Effector CD4-positive, alpha-beta T cell (primary cell): ENCODE results near the gene CD300H.
"Not testable (repeated sequence)": the region's sequence is repeated elsewhere in the genome, so short reads cannot be mapped to it uniquely, and the experiment has no call there.

ENCODE experiments used
- DNase-seq: peaks from one replicate; pipeline ENCODE4 v3.0.0-alpha.2; 2020

CD300H gene

DNA sequence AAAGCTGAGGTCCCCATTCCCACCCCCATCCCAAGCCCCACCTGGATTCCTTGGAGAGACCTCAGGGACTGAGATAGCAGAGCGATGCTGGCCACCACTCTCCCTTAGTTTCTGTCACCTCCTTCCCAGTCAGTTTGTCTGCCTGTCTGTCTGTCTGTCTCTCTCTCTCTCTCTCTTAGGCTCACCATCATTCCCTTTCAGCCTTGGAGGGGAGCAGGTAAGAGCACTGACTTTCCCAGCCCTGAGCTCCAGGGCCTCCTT, 41.9 kb downstream of the CD300H start:
- DNase-seq = no peak

GRCh38 chr17:74524653-74525464, 42.5 kb downstream of the CD300H start:
- no peak for DNase-seq

DNA sequence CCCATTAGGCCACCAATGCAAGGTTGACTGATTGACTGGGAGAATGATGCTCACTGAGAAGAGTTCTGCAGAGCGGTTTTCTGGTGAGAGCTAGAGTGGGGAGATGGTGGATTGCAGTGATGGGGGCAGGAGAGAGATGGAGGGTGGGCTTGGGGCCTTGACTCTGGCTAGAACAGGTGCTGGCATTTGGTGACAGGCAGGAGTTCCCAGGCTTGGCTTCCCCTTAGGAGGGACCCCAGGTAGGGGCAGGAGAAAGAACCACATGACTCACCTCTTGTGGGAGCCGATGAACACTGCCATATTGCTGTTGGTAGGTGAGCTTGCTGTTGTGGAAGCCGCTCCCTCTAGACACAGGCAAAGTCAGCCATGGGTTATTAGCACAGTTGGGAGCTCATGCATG, 44.0 kb downstream of the CD300H start:
- no peak for DNase-seq

GRCh38 chr17:74522381-74523105, 44.8 kb downstream of the CD300H start:
- no peak for DNase-seq

- DNase-seq = no peak
These were observed 45.6 kb downstream of the CD300H start for GRCh38 chr17:74521701-74522201.

DNA sequence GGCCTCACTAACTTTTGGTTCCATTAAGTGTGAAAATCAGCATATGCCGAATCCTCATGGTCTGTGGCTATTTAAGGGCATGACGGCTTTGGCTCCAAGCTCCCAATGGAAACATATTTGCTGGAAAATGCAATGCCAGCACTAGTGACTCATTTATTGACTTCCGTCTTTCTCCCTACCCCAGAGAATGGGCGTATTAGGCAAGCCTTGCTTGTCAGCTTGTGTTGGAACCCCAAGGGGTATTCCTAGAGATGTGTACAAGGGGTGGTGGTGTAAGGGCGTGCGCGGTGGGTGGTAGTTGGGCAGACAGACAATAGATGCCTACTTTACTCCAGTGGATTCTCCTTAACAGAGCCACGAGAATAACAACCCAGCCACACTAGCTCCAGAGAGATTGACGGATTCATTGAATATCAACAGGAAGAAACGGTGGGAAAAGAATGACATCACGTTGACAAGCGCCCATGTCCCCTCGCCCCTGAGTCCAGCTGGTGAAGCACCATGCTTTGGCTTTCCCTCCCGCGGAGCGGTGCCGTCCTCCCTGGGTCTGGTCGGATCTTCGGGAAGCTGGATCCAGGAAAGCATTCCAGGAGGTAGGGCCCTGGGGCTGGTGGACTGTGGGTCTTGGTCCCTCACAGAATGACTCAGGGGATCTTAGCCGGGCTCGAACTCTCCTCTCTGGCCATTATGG, 46.4 kb downstream of the CD300H start:
- DNase-seq = no peak

DNA sequence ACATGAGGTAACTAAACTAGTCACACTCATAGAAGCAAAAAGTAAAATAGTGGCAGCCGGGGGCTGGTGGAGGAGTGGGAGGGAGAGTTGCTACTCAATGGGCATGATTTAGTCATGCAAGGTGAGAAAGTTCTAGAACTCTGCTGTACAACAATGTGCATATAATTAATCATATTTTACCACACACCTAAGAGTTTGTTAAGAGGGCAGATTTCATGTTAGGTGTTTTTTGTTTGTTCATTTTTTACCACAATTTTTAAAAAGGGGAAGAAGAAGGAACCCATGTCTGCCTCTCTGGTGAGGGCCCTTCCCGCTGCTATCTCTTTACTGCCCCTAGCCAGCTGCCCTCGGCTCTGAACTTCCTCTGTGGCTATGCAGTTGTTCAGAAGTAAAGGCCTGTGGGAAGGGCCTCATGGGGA, 47.3 kb downstream of the CD300H start:
- DNase-seq = no peak

DNA sequence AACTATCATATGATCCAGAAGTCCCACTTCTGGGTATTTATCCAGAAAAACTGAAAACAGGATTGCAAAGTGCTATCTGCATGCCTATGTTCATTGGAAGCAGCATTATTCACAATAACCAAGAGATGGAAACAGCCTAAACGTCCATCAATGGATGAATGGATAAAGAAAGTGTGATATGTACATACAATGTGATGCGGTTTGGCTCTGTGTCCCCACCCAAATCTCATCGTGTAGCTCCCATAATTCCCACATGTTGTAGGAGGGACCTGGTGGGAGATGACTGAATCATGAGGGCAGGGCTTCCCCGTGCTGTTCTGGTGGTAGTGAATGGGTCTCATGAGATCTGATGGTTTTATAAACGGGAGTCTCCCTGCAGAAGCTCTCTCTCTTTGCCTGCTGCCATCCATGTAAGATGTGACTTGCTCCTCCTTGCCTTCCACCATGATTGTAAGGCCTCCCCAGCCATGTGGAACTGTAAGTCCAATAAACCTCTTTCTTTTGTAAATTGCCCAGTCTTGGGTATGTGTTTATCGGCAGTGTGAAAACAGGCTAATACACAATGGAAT, 48.8 kb downstream of the CD300H start:
- not testable (repeated sequence) for DNase-seq

DNA sequence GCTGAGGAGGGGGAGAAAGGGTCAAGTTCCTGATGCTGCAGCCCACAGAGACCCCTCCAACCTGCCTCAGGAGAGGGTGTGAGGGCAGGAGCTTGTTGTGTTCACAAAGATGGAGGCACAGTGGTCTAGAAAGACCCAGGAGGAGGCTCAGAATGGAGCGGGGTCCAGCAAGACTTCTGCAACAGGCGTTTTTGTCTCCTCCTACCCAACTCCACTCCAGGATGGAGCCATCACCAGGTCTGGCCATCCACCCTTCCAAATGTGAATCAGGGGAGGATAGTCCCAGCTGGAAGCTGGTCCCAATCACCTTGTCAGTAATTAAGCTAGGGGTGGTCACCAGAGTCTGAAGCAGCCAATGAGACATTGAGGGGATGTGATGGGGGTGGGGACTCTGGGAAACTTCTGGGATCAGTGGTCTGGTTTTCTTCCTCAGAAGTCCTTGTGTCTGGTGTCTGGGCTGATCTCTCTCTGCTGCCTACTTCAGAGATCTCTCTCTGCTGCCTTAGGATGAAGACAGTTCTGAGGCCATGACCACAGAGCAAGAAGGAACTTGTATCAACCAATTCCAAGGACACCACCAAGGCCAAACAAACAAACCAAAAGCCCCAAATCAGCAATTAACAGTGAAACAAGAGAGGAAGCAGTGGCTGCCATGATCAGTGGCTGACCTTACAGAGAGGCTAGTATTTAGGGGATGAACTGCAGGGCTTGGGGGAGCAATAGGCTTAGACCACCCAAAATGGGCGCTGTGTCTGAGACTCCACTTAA, 50.6 kb downstream of the CD300H start:
- DNase-seq = no peak

DNA sequence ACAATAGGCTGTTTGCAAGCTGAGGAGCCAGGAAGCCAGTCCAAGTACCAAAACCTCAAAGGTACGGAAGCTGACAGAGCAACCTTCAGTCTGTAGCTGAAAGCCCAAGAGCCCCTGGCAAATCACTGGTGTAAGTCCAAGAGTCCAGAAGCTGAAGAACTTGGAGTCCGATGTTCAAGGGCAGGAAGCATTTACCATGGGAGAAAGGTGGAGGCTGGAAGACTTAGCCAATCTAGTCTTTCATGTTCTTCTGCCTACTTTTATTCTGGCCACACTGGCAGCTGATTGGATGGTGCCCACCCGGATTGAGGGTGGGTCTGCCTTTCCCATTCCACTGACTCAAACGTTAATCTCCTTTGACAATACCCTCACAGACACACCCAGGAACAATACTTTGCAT, 51.4 kb downstream of the CD300H start:
- DNase-seq = no peak

DNA sequence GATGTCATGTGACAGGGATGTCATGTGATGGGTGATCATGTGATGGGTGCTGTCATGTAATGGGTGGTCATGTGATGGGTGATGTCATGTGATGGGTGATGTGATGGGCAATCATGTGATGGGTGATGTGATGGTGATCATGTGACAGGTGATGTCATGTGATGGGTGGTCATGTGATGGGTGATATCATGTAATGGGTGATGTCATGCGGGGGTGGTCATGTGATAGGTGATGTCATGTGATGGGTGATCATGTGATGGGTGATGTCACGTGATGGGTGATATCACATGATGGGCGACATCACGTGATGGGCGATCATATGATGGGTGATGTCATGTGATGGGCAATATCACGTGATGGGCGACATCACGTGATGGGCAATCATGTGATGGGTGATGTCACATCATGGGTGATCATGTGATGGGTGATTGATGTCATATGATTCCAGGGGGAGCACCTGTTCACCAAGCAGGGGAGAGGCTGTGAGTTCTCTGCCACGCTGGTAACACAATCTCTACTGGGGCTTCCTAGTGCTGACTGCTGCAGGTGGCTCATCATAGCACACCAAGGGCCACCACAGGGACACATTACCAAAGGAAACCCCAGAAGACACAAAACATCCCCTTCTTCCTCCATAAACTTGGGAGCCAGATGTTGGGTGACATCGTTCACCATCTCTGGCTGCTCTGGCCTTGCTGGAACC, 52.5 kb downstream of the CD300H start:
- DNase-seq = no peak

DNA sequence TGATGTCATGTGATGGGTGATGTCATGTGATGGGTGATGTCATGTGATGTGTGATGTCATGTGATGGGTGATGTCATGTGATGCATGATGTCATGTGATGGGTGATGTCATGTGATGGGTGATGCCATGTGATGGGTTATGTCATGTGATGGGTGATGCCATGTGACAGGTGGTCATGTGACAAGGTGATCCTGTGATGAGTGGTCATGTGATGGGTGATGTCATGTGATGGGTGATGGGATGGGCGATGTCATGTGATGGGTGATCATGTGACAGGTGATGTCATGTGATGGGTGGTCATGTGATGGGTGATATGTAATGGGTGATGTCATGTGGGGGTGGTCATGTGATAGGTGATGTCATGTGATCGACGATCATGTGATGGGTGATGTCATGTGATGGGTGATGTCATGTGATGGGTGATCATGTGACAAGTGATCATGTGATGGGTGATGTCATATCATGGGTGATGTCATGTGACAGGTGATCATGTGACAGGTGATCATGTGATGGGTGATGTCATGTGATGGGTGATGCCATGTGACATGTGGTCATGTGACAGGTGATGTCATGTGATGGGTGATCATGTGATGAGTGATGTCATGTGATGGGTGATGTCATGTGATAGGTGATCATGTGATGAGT, 53.2 kb downstream of the CD300H start:
- DNase-seq = peak; percentile 37

- no peak for DNase-seq
These were observed 54.7 kb downstream of the CD300H start for GRCh38 chr17:74512624-74513091.

DNA sequence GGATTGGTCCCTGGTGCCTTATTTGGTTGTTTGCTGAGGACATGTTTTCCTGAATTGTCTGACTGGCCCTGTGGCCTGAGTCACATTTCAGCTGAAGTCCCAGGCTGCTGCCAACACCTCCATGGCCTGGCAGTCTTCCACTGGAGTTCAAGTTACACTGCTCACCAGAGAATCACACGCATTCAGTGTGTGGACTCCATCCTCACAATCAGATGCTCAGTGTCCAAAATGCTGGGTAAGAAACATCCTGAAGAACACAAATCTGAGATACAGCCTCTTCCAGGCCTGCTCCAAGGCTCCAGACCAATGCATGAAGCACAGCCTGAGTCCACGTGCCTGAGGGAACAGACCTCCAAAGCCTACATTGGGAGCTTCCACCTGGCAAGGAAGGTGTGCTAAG, 55.3 kb downstream of the CD300H start:
- DNase-seq = no peak
